HCT116 (cell line): ENCODE results near the gene C9orf57. TPM values are rescaled to one million over a fixed set of nuclear protein-coding genes. Genes with fewer than 3 reads are reported as not detected.

Experiments
- ATAC-seq: fragments of 200-7000 bp; cut with Tn5 transposase; 2 replicates; pipeline ENCODE4 v1.9.1; 2020; ENCODE audit warnings: mild to moderate bottlenecking, moderate library complexity
- BruUV-seq: library from RNA; stranded (reverse); fragments of 400-500 nt; replicated peaks from 2 replicates; lab custom pipeline; 2021; lab: Mats Ljungman, UMichigan
- CTCF ChIA-PET: fragments of 300-600 bp; sonication (Branson Sonifier 250); formaldehyde crosslinking; loops from one replicate; lab custom pipeline; 2021; ENCODE audit warnings: antibody characterized with exemption; lab: Charles Lee
- POLR2A ChIA-PET: fragments of 300-600, 350-600 bp; sonication (Branson Sonifier 250); formaldehyde crosslinking; loops from one replicate; lab custom pipeline; 2021; ENCODE audit warnings: antibody characterized with exemption; lab: Charles Lee
- RAD21 ChIA-PET, 2 experiments: fragments of 300-600 bp; sonication (Branson Sonifier 250); formaldehyde crosslinking; loops; one replicate each; lab custom pipeline; 2023; ENCODE audit warnings: low total read pairs in 2 of 2; ENCODE audit not compliant: uncharacterized antibody in 2 of 2, unreplicated experiment in 2 of 2, low non-redundant PET in 1 of 2; lab: Charles Lee
- DNase-seq: peaks from one replicate; pipeline ENCODE4 v3.0.0-alpha.2; 2010; ENCODE audit warnings: low read depth, low spot score
- H2AFZ ChIP-seq: fragments of 200-600 bp; shearing (Covaris generic), sonication (generic); 2 replicates; pipeline ENCODE4 v1.6.1; 2017; ENCODE audit warnings: low read depth, mixed run types, mixed read lengths, antibody characterized with exemption, low read length; ENCODE audit not compliant: poor library complexity, severe bottlenecking
- H3K27ac ChIP-seq: 2 replicates; pipeline ENCODE4 v1.5.1; 2012; ENCODE audit warnings: low read depth, low read length
- H3K27me3 ChIP-seq: fragments of 200-600 bp; sonication (generic); 2 replicates; pipeline ENCODE4 v1.6.1; 2016; ENCODE audit warnings: mixed run types, low read length, mixed read lengths; ENCODE audit not compliant: insufficient read depth
- H3K36me3 ChIP-seq, 2 experiments: fragments of 200-500 bp in 1 of 2; fragments of 200-600 bp in 1 of 2; sonication (Bioruptor generic) in 1 of 2; sonication (generic) in 1 of 2; 2 replicates each; pipeline versions ENCODE4 v1.5.1 to v1.6.1; 2014 to 2016; ENCODE audit warnings: low read length in 2 of 2, inconsistent platforms in 1 of 2, mixed read lengths in 1 of 2, mixed run types in 1 of 2; ENCODE audit not compliant: insufficient read depth in 2 of 2, control insufficient read depth in 1 of 2
- H3K4me1 ChIP-seq, 2 experiments: fragments of 200-600 bp in 1 of 2; sonication (generic) in 1 of 2; 2 replicates each; pipeline versions ENCODE4 v1.5.1 to v1.6.1; 2012 to 2017; ENCODE audit warnings: low read length in 2 of 2, inconsistent platforms in 1 of 2, mild to moderate bottlenecking in 1 of 2, mixed read lengths in 1 of 2, mixed run types in 1 of 2, moderate library complexity in 1 of 2; ENCODE audit not compliant: insufficient read depth in 2 of 2, control insufficient read depth in 1 of 2
- H3K4me2 ChIP-seq: fragments of 200-600 bp; sonication (generic); 2 replicates; pipeline ENCODE4 v1.6.1; 2017; ENCODE audit warnings: mixed run types, low read length, mixed read lengths
- H3K4me3 ChIP-seq, 2 experiments: fragments of 200-600 bp in 1 of 2; sonication (generic) in 1 of 2; replicated peaks in 1 of 2; 2 replicates each; pipeline ENCODE4 v1.5.1; 2011 to 2016; ENCODE audit warnings: low read length in 2 of 2, control low read depth in 1 of 2, low read depth in 1 of 2, mild to moderate bottlenecking in 1 of 2, mixed read lengths in 1 of 2, mixed run types in 1 of 2
- H3K79me2 ChIP-seq: fragments of 200-600 bp; sonication (generic); 2 replicates; pipeline ENCODE4 v1.6.1; 2017; ENCODE audit warnings: mild to moderate bottlenecking, mixed run types, low read length, moderate library complexity, mixed read lengths; ENCODE audit not compliant: insufficient read depth
- H3K9ac ChIP-seq: fragments of 200-600 bp; sonication (generic); 2 replicates; pipeline ENCODE4 v1.6.1; 2016; ENCODE audit warnings: low read length, mixed read lengths
- H3K9me2 ChIP-seq: fragments of 200-600 bp; sonication (generic), shearing (Covaris generic); 2 replicates; pipeline ENCODE4 v1.6.1; 2017; ENCODE audit warnings: mixed run types, mild to moderate bottlenecking, moderate library complexity; ENCODE audit not compliant: insufficient read depth
- H3K9me3 ChIP-seq, 2 experiments: fragments of 200-500 bp in 1 of 2; fragments of 200-600 bp in 1 of 2; sonication (Bioruptor generic) in 1 of 2; sonication (generic) in 1 of 2; 2 replicates each; pipeline ENCODE4 v1.6.1; 2014 to 2017; ENCODE audit warnings: low read length in 2 of 2, mixed read lengths in 2 of 2, inconsistent platforms in 1 of 2, low read depth in 1 of 2, mild to moderate bottlenecking in 1 of 2, mixed run types in 1 of 2, moderate library complexity in 1 of 2; ENCODE audit not compliant: control insufficient read depth in 1 of 2, insufficient read depth in 1 of 2
- H4K20me1 ChIP-seq: fragments of 200-600 bp; sonication (generic), shearing (Covaris generic); 2 replicates; pipeline ENCODE4 v1.6.1; 2017; ENCODE audit warnings: mixed run types, mild to moderate bottlenecking, moderate library complexity; ENCODE audit not compliant: insufficient read depth
- CBX3 ChIP-seq: IDR thresholded peaks from 2 replicates; pipeline ENCODE4 v1.6.1; 2012; ENCODE audit warnings: low read depth
- CEBPB ChIP-seq: IDR thresholded peaks from 2 replicates; pipeline ENCODE4 v1.6.1; 2012; ENCODE audit warnings: low read depth
- CTCF ChIP-seq, 3 experiments: fragments of 200-600 bp in 1 of 3; sonication (generic) in 1 of 3; IDR thresholded peaks in 2 of 3; conservative IDR thresholded peaks in 1 of 3; 2 replicates each; pipeline ENCODE4 v1.5.1; 2012 to 2017; ENCODE audit warnings: low read depth in 2 of 3, low read length in 2 of 3, antibody characterized with exemption in 1 of 3, borderline replicate concordance in 1 of 3, control low read depth in 1 of 3, mild to moderate bottlenecking in 1 of 3, mixed read lengths in 1 of 3, mixed run types in 1 of 3, moderate library complexity in 1 of 3; ENCODE audit not compliant: insufficient read depth in 1 of 3
- EZH2 ChIP-seq: fragments of 200-600 bp; sonication (generic); IDR thresholded peaks from 2 replicates; pipeline ENCODE4 v1.6.1; 2017; ENCODE audit warnings: antibody characterized with exemption, mixed run types
- EZH2phosphoT487 ChIP-seq: fragments of 200-600 bp; IDR thresholded peaks from 2 replicates; pipeline ENCODE4 v1.6.1; 2018; ENCODE audit warnings: antibody characterized with exemption, borderline replicate concordance
- FOSL1 ChIP-seq: IDR thresholded peaks from 2 replicates; pipeline ENCODE4 v1.6.1; 2012; ENCODE audit warnings: low read depth
- JUND ChIP-seq: IDR thresholded peaks from 2 replicates; pipeline ENCODE4 v1.6.1; 2012
- MAX ChIP-seq: IDR thresholded peaks from 2 replicates; pipeline ENCODE4 v1.6.1; 2012
- POLR2A ChIP-seq: IDR thresholded peaks from 2 replicates; pipeline ENCODE4 v1.7.0; 2011; ENCODE audit warnings: borderline replicate concordance; ENCODE audit not compliant: insufficient read depth, insufficient read length; ENCODE audit errors: extremely low read depth
- SIN3A ChIP-seq: IDR thresholded peaks from 2 replicates; pipeline ENCODE4 v1.6.1; 2012; ENCODE audit warnings: low read depth
- SP1 ChIP-seq: IDR thresholded peaks from 2 replicates; pipeline ENCODE4 v1.6.1; 2012; ENCODE audit warnings: low read depth
- SRF ChIP-seq: IDR thresholded peaks from 2 replicates; pipeline ENCODE4 v1.6.1; 2012; ENCODE audit warnings: low read depth
- ZNF274 ChIP-seq: fragments of 200-500 bp; sonication (Bioruptor generic); IDR thresholded peaks from 2 replicates; pipeline ENCODE4 v1.6.1; 2014; ENCODE audit warnings: mild to moderate bottlenecking, low read depth, low read length, inconsistent platforms
- intact Hi-C: fragments of 100-400 bp; cut with micrococcal nuclease; formaldehyde crosslinking; loops from 2 replicates; pipeline ENCODE4 v1.10.0; 2022
- total RNA-seq: library from RNA; stranded (reverse); gene quantifications from one replicate; pipeline ENCODE4 v1.2.1, GENCODE V29; 2021; ENCODE audit not compliant: unreplicated experiment
- TF ChIP-seq, protein P1 (sequence below): IDR thresholded peaks from 2 replicates; pipeline ENCODE4 v1.6.1; 2011; ENCODE audit warnings: mild to moderate bottlenecking, low read length, moderate library complexity; ENCODE audit not compliant: insufficient replicate concordance; ENCODE audit errors: extremely low read depth

C9orf57 gene
- total RNA-seq, 1 experiment from 2014 or later = not detected

DNA sequence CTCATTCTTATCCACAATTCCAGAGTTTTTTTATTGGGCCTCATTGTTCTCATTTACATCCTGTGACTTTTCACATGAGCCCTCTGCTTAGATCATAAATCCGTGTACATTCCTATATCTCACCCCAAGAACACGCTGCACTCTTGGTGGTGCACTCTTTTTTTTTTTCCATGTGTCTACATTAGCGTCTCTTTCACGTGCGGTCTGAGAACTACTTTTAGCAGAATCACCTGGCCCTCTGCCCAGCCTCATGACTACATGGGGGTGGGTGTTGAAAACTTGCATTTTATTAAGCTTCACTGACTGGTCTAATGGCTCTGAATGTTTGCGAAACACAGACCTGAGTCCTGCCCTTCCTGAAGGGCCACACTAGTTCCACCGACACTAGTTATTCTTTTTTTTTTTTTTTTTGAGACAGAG is 18.6 kb downstream of the C9orf57 start:
- no TSS peak for BruUV-seq
- Histone ChIP-seq H2AFZ (no peak overlapping the region), H4K20me1 (no peaks in the 10 kb centered on the region), H3K4me1 (peaks cover 0 to 7% of the 10 kb centered on the region in 2 experiments; a peak in 1 of 4 replicates), H3K9me2 (no peaks in the 10 kb centered on the region), H3K36me3 (no peaks in the 10 kb centered on the region), H3K9me3 (no peaks in the 10 kb centered on the region), H3K4me2 (no peak overlapping the region), H3K27ac (no peak overlapping the region), H3K9ac (no peak overlapping the region), H3K27me3 (no peaks in the 10 kb centered on the region), H3K4me3 (no peak overlapping the region), H3K79me2 (no peaks in the 10 kb centered on the region)
- no peak for TF ChIP-seq SP1
- no peak for TF ChIP-seq SIN3A
- POLR2A ChIA-PET = no interaction called here
- DNase-seq (no peak), ATAC-seq (no peak)
- intact Hi-C loops = no loop called here
- CTCF ChIA-PET = no interaction called here
- RAD21 ChIA-PET = no interaction called here

DNA sequence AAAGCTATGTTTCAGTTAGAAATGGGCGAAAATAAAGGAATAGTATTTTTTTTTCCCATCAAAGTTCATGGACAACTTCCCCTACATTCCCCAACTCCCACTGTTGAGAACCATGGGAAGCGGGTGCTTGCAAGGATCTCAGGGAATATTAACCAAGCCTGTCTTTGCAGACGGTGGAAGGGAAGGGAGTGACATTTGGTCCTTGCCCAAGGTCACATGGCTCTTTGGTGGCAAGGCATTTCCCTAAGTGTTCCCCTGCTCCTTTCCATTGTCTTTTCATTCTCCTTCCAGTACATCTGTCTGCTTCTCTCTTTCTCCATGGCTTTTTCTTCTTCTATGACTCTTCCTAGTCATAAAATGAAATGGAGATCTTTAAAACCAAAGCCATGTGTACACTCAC is 19.0 kb downstream of the C9orf57 start:
- H3K36me3 ChIP-seq = no peaks in the 10 kb centered on the region
- H3K9me2 ChIP-seq = no peaks in the 10 kb centered on the region
- TF ChIP-seq CEBPB (no peak), SRF (no peak), ZNF274 (no peak), POLR2A (no peak), SIN3A (no peak), CBX3 (no peak), MAX (no peak), CTCF (IDR thresholded peaks at IDR 0.05 in 2 of 3, conservative IDR thresholded peaks at IDR 0.05 in 1 of 3; ENCODE audit: borderline replicate concordance in 1 of 3, insufficient read depth in 1 of 3, low read depth in 2 of 3, low read length in 2 of 3) (no peak), FOSL1 (no peak), JUND (no peak), EZH2phosphoT487 (no peak), EZH2 (no peak)
- TF ChIP-seq, protein P1, sequence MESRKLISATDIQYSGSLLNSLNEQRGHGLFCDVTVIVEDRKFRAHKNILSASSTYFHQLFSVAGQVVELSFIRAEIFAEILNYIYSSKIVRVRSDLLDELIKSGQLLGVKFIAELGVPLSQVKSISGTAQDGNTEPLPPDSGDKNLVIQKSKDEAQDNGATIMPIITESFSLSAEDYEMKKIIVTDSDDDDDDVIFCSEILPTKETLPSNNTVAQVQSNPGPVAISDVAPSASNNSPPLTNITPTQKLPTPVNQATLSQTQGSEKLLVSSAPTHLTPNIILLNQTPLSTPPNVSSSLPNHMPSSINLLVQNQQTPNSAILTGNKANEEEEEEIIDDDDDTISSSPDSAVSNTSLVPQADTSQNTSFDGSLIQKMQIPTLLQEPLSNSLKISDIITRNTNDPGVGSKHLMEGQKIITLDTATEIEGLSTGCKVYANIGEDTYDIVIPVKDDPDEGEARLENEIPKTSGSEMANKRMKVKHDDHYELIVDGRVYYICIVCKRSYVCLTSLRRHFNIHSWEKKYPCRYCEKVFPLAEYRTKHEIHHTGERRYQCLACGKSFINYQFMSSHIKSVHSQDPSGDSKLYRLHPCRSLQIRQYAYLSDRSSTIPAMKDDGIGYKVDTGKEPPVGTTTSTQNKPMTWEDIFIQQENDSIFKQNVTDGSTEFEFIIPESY = no peak
- no peak overlapping the region for H3K27ac ChIP-seq
- no peaks in the 10 kb centered on the region for H3K27me3 ChIP-seq
- no peak for ATAC-seq
- POLR2A ChIA-PET = no interaction called here
- peaks cover 0 to 7% of the 10 kb centered on the region in 2 experiments; a peak in 1 of 4 replicates for H3K4me1 ChIP-seq
- RAD21 ChIA-PET = no interaction called here
- no peaks in the 10 kb centered on the region for H3K79me2 ChIP-seq
- no peak overlapping the region for H3K4me3 ChIP-seq
- H3K9ac ChIP-seq = no peak overlapping the region
- no TSS peak for BruUV-seq
- no peaks in the 10 kb centered on the region for H3K9me3 ChIP-seq
- intact Hi-C loops = no loop called here
- no peak overlapping the region for H3K4me2 ChIP-seq
- H2AFZ ChIP-seq = no peak overlapping the region
- CTCF ChIA-PET = no interaction called here
- DNase-seq = no peak
- no peaks in the 10 kb centered on the region for H4K20me1 ChIP-seq
